Ishikawa (cell line): Measurements from ENCODE around the gene ATF7IP2.

ENCODE experiments used
- CEBPB ChIP-seq: IDR thresholded peaks from 2 replicates; pipeline ENCODE4 v1.6.1; 2012
- CREB1 ChIP-seq: IDR thresholded peaks from 2 replicates; pipeline ENCODE4 v1.6.1; 2012; ENCODE audit warnings: low read depth
- EGR1 ChIP-seq: IDR thresholded peaks from 2 replicates; pipeline ENCODE4 v1.6.1; 2012
- EP300 ChIP-seq: IDR thresholded peaks from 2 replicates; pipeline ENCODE4 v1.6.1; 2012; ENCODE audit warnings: borderline replicate concordance
- FOXM1 ChIP-seq: IDR thresholded peaks from 2 replicates; pipeline ENCODE4 v1.6.1; 2012; ENCODE audit warnings: low read depth, borderline replicate concordance
- MAX ChIP-seq: IDR thresholded peaks from 2 replicates; pipeline ENCODE4 v1.6.1; 2012
- NFIC ChIP-seq: IDR thresholded peaks from 2 replicates; pipeline ENCODE4 v1.6.1; 2012
- RAD21 ChIP-seq: IDR thresholded peaks from 2 replicates; pipeline ENCODE4 v1.6.1; 2012; ENCODE audit warnings: low read depth
- TAF1 ChIP-seq: IDR thresholded peaks from 2 replicates; pipeline ENCODE4 v1.6.1; 2012; ENCODE audit warnings: low read depth, mild to moderate bottlenecking
- TCF12 ChIP-seq: IDR thresholded peaks from 2 replicates; pipeline ENCODE4 v1.6.1; 2012; ENCODE audit warnings: low read depth
- TEAD4 ChIP-seq: IDR thresholded peaks from 2 replicates; pipeline ENCODE4 v1.6.1; 2012
- USF1 ChIP-seq: IDR thresholded peaks from 2 replicates; pipeline ENCODE4 v1.6.1; 2012
- YY1 ChIP-seq: IDR thresholded peaks from 2 replicates; pipeline ENCODE4 v1.6.1; 2012; ENCODE audit warnings: low read depth
- ZBTB7A ChIP-seq: IDR thresholded peaks from 2 replicates; pipeline ENCODE4 v1.6.1; 2012; ENCODE audit warnings: low read depth
- TF ChIP-seq, protein P1 (sequence below): IDR thresholded peaks from 2 replicates; pipeline ENCODE4 v1.6.1; 2012; ENCODE audit warnings: low read depth, mild to moderate bottlenecking

Gene ATF7IP2

GRCh38 chr16:10349851-10350250, 36.0 kb upstream of the ATF7IP2 start:
- TF ChIP-seq MAX, result no peak
- TF ChIP-seq USF1, result no peak
- no peak for TF ChIP-seq EGR1
- no peak for TF ChIP-seq CREB1
- no peak for TF ChIP-seq YY1
- TF ChIP-seq, protein P1, sequence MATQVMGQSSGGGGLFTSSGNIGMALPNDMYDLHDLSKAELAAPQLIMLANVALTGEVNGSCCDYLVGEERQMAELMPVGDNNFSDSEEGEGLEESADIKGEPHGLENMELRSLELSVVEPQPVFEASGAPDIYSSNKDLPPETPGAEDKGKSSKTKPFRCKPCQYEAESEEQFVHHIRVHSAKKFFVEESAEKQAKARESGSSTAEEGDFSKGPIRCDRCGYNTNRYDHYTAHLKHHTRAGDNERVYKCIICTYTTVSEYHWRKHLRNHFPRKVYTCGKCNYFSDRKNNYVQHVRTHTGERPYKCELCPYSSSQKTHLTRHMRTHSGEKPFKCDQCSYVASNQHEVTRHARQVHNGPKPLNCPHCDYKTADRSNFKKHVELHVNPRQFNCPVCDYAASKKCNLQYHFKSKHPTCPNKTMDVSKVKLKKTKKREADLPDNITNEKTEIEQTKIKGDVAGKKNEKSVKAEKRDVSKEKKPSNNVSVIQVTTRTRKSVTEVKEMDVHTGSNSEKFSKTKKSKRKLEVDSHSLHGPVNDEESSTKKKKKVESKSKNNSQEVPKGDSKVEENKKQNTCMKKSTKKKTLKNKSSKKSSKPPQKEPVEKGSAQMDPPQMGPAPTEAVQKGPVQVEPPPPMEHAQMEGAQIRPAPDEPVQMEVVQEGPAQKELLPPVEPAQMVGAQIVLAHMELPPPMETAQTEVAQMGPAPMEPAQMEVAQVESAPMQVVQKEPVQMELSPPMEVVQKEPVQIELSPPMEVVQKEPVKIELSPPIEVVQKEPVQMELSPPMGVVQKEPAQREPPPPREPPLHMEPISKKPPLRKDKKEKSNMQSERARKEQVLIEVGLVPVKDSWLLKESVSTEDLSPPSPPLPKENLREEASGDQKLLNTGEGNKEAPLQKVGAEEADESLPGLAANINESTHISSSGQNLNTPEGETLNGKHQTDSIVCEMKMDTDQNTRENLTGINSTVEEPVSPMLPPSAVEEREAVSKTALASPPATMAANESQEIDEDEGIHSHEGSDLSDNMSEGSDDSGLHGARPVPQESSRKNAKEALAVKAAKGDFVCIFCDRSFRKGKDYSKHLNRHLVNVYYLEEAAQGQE, result no peak
- no peak for TF ChIP-seq RAD21
- no peak for TF ChIP-seq NFIC
- TF ChIP-seq FOXM1, result no peak
- no peak for TF ChIP-seq TAF1
- TF ChIP-seq ZBTB7A, result no peak
- no peak for TF ChIP-seq TCF12
- TF ChIP-seq TEAD4, result no peak
- TF ChIP-seq CEBPB, result no peak
- no peak for TF ChIP-seq EP300

DNA sequence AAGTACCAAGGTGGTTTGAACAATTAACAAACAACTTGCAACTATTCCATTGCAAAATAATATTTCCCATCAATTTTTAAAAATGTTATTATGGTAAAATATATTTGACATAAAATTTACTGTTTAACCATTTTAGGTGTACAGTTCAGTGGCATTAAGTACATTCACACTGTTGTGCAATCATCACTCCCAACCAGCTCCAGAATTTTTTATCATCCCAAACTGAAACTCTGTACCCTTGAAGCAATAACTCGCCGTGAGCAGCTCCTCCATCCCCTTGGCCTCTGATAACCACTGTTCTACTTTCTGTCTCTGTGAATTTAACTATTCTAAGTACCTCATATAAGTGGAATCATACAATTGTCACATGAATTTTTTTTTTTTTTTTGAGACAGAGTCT, 33.6 kb upstream of the ATF7IP2 start:
- TF ChIP-seq CEBPB, result peak; percentile 34; the same call in 1 of the 2 replicates
- TF ChIP-seq NFIC, result no peak
- TF ChIP-seq YY1, result no peak
- no peak for TF ChIP-seq EGR1

DNA sequence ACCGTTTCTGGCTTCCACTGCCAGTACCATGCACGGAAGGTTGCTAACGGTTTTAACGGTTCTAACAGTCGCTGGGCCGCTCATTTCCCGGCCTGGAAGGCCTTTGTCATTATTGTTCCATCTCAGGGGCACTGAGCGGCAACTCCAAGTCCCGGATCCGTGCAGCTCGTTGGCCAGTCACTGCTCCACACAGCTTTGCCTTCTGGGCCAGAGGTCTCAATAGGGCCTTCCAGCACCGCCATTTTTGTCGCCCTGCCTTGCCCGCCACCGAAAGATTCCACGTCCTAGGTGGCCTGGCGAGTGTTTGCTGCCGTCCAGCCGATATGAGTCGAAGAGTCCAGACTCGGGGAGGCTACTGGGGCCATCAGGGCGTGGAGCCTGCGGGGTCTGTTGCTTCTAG, 30.3 kb upstream of the ATF7IP2 start:
- TF ChIP-seq, protein P1, result no peak
- TF ChIP-seq TCF12 (no peak), EGR1 (no peak), NFIC (no peak), CREB1 (no peak), CEBPB (no peak), USF1 (no peak), RAD21 (no peak), ZBTB7A (no peak), MAX (no peak), TEAD4 (no peak), FOXM1 (no peak)

DNA sequence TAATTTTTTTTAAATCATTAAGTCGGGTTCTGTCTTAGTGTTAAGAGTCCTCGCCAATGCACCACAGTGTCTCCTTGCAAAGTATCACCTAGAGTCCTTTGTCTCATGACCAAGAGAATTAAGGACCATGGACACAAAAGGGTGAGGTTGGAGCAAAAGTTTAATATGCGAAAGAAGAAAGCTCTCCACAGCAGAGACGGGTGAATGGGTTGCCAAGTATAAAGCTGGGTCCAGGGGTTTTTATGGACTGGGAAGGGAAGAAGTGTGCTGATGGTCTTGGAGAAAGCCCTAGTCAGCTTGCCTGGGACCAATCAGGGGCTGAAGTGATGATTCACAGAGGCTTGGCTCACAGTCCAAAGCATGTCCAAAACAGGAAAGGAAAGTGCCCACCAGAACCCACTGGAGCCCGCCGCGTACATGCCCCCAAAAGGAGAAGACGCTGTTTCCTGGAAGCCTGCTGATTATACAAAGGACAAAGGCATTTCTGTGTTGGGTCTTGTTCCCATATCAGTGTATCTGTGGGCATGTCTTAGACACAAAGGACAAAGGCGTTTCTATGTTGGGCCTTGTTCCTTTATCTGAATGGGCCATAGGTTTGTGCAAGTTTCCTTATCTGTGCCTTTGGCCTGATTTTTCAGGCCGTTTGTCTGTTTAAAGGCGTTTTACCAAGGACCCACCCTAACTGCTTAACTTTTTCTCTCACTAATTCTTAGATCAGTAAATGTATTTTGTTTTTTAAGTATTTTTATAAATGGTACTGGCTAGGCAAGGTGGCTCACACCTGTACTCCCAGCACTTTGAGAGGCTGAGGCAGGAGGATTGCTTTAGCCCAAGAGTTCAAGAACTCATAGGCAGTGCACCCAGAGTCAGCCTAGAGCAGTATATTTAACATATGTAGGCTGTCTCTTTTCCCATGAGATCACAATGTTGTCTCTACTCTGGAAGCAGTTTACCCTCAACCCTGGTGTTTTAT, 28.7 kb upstream of the ATF7IP2 start:
- no peak for TF ChIP-seq TAF1
- no peak for TF ChIP-seq FOXM1
- TF ChIP-seq NFIC, result no peak
- TF ChIP-seq USF1, result no peak
- no peak for TF ChIP-seq YY1
- TF ChIP-seq ZBTB7A, result no peak
- no peak for TF ChIP-seq EP300
- TF ChIP-seq TCF12, result no peak
- no peak for TF ChIP-seq RAD21
- TF ChIP-seq MAX, result no peak
- TF ChIP-seq, protein P1, result no peak
- TF ChIP-seq EGR1, result no peak
- TF ChIP-seq CEBPB, result no peak
- TF ChIP-seq TEAD4, result no peak
- TF ChIP-seq CREB1, result no peak
